ENCODE measurements around the gene CACHD1. TPM values are rescaled to one million over a fixed set of nuclear protein-coding genes. Genes with fewer than 3 reads are reported as not detected.

Gene CACHD1
- polyA plus RNA-seq, 1 of the 3 experiments (the other 2 are of a cell fraction) = 2.2 TPM

DNA sequence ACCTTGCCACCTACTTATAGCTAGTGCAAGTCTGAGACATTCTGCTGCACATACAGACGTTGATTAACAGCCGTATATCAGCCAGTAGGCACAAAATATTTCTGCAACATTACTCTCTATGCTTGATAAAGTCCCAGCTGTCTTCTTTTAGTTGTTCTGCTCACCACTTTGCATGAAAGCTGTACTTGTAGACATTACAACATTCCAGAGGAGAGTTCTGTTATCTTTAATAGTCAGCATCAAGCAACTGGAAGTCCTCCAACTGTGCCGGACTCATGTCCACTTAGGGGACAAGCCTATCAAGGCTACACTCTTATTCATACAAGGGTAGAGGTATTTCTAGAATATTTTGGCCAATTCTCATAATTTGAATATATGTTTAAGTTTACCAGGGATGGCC is 50.0 kb downstream of the CACHD1 start:
- POLR2A ChIA-PET = no interaction called here
- WGBS (ENCODE audit: low lambda C conversion rate) = 66% methylated on average over 3 of the region's 3 CpGs
- CTCF ChIA-PET = interaction anchor here (1.5 kb wide), 1 partner anchor 13 kb away, joined by 3 read pairs; no protein-coding TSS in a partner anchor
- Histone ChIP-seq H4K20me1 (ENCODE audit: insufficient read depth) (no peaks in the 10 kb centered on the region), H3K79me2 (ENCODE audit: insufficient read depth) (peaks cover 17% of the 10 kb centered on the region), H3K4me1 (ENCODE audit: control insufficient read depth in 1 of 2, insufficient read depth in 2 of 2, low read depth in 1 of 2, low read length in 1 of 2) (peaks cover 31 to 51% of the 10 kb centered on the region in 2 experiments; a peak in 3 of 4 replicates), H3K27ac (ENCODE audit: low read depth in 2 of 2, low read length in 1 of 2) (peak overlapping the region in 1 of 2 experiments; percentile 58; a peak in 1 of 4 replicates), H3K9me3 (no peaks in the 10 kb centered on the region), H3K9me2 (no peaks in the 10 kb centered on the region), H3K4me3 (ENCODE audit: low read depth in 2 of 2, low read length in 1 of 2) (no peak overlapping the region), H3F3A (replicated peaks; ENCODE audit: insufficient read depth) (peaks cover 17% of the 10 kb centered on the region), H2AFZ (ENCODE audit: low read depth) (no peak overlapping the region), H3K9ac (no peak overlapping the region), H3K27me3 (ENCODE audit: insufficient read depth) (no peaks in the 10 kb centered on the region), H3K36me3 (replicated peaks in 1 of 2; ENCODE audit: control insufficient read depth in 1 of 2, insufficient read depth in 2 of 2, low read length in 1 of 2) (no peaks in the 10 kb centered on the region), H3K4me2 (no peak overlapping the region)
- DNase-seq = no peak
- TF ChIP-seq RCOR1 (IDR thresholded peaks at IDR 0.05; ENCODE audit: low read length) (no peak), TCF12 (IDR thresholded peaks at IDR 0.05) (peak; percentile 49; the same call in 1 of the 2 replicates), RAD21 (IDR thresholded peaks at IDR 0.05; ENCODE audit: low read length) (no peak), NFIC (IDR thresholded peaks at IDR 0.05; ENCODE audit: borderline replicate concordance) (peak; percentile 43), ELF1 (IDR thresholded peaks at IDR 0.05) (no peak), RXRA (IDR thresholded peaks at IDR 0.05; ENCODE audit: borderline replicate concordance, low read depth) (no peak), TAF1 (IDR thresholded peaks at IDR 0.05; ENCODE audit: borderline replicate concordance, low read depth, low read length) (no peak), SIN3A (IDR thresholded peaks at IDR 0.05; ENCODE audit: borderline replicate concordance, low read depth, low read length) (no peak), SMC3 (IDR thresholded peaks at IDR 0.05; ENCODE audit: low read depth, low read length) (no peak), EP300 (IDR thresholded peaks at IDR 0.05; ENCODE audit: borderline replicate concordance in 1 of 2, low read depth in 1 of 2, low read length in 1 of 2) (0 out of 4 replicates have a peak, but pooled peaks of 1 of the 2 experiments have one; percentile 18), TEAD4 (IDR thresholded peaks at IDR 0.05; ENCODE audit: borderline replicate concordance, insufficient read depth) (peak; percentile 14; the same call in 1 of the 2 replicates), RFX5 (IDR thresholded peaks at IDR 0.05; ENCODE audit: low read length) (no peak), POLR2AphosphoS5 (IDR thresholded peaks at IDR 0.05; ENCODE audit: low read depth, low read length) (no peak), GABPA (IDR thresholded peaks at IDR 0.05; ENCODE audit: low read depth) (no peak), FOXM1 (IDR thresholded peaks at IDR 0.05; ENCODE audit: low read depth) (no peak), FOXJ3 (CRISPR knock-in tag; IDR thresholded peaks at IDR 0.05) (no peak), GATA2 (CRISPR knock-in tag; IDR thresholded peaks at IDR 0.05) (no peak), FOSL2 (IDR thresholded peaks at IDR 0.05; ENCODE audit: borderline replicate concordance, low read depth) (no peak), JUND (IDR thresholded peaks at IDR 0.05) (0 out of 2 replicates have a peak, but pooled peaks have one; percentile 19), YY1 (IDR thresholded peaks at IDR 0.05; ENCODE audit: low read depth) (no peak)
- TF ChIP-seq, protein P1, sequence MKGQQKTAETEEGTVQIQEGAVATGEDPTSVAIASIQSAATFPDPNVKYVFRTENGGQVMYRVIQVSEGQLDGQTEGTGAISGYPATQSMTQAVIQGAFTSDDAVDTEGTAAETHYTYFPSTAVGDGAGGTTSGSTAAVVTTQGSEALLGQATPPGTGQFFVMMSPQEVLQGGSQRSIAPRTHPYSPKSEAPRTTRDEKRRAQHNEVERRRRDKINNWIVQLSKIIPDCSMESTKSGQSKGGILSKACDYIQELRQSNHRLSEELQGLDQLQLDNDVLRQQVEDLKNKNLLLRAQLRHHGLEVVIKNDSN (IDR thresholded peaks at IDR 0.05; ENCODE audit: borderline replicate concordance, low read depth) = no peak
- TF ChIP-seq, protein P2, sequence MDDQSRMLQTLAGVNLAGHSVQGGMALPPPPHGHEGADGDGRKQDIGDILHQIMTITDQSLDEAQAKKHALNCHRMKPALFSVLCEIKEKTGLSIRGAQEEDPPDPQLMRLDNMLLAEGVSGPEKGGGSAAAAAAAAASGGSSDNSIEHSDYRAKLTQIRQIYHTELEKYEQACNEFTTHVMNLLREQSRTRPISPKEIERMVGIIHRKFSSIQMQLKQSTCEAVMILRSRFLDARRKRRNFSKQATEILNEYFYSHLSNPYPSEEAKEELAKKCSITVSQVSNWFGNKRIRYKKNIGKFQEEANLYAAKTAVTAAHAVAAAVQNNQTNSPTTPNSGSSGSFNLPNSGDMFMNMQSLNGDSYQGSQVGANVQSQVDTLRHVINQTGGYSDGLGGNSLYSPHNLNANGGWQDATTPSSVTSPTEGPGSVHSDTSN (IDR thresholded peaks at IDR 0.05) = peak; percentile 29; the same call in 1 of the 2 replicates
- TF ChIP-seq, protein P3, sequence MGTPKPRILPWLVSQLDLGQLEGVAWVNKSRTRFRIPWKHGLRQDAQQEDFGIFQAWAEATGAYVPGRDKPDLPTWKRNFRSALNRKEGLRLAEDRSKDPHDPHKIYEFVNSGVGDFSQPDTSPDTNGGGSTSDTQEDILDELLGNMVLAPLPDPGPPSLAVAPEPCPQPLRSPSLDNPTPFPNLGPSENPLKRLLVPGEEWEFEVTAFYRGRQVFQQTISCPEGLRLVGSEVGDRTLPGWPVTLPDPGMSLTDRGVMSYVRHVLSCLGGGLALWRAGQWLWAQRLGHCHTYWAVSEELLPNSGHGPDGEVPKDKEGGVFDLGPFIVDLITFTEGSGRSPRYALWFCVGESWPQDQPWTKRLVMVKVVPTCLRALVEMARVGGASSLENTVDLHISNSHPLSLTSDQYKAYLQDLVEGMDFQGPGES (IDR thresholded peaks at IDR 0.05; ENCODE audit: low read depth, low read length) = no peak
